ENCODE results near the gene SESTD1.
"Not testable (repeated sequence)": the region's sequence is repeated elsewhere in the genome, so short reads cannot be mapped to it uniquely, and the experiment has no call there.

SESTD1 gene

DNA sequence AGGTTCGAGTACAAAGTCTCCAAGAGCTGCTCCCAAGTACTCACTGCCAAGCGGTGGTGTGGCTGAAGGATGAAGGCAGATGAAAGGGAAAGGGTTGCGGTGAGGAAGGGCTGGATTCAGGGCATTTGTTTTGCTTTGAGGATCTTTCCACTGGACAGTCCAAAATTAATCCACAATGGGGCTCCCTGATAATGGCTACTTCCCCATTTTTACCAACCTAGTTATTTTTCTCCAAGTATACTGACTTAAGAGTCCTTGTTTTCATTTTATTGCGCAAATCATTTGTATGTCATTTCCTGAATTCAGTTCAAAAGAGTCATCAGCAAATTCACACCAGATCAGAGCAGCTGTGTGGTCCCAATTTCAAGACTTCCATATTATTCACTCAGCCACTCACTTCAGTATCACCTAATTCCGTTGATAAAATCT is 464 bp upstream of the SESTD1 start:
- DNase-seq = no peak

- no peak for DNase-seq
Measured at GRCh38 chr2:179263446-179264367, 925 bp downstream of the SESTD1 start.

DNA sequence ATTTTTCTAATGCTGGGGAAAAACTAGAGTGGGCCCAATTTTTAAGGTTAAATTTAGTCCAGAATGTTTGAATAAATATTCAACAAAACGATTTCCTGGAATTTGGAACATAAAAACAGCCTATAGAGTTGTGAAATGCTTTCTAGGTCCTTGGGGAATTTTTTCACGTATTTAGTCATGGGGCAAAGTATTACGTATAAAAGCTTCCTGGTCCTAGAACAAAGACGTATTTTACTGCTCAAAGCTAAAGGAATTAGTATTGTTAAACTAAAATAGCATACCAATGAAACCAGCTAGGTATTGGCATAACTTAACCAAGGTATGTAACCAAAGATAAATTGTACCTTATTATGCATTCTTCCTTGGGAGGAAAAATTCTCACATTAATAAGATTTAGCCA is 1.6 kb downstream of the SESTD1 start:
- no peak for DNase-seq

- no peak for DNase-seq
Measured at GRCh38 chr2:179262077-179262660, 2.5 kb downstream of the SESTD1 start.

DNA sequence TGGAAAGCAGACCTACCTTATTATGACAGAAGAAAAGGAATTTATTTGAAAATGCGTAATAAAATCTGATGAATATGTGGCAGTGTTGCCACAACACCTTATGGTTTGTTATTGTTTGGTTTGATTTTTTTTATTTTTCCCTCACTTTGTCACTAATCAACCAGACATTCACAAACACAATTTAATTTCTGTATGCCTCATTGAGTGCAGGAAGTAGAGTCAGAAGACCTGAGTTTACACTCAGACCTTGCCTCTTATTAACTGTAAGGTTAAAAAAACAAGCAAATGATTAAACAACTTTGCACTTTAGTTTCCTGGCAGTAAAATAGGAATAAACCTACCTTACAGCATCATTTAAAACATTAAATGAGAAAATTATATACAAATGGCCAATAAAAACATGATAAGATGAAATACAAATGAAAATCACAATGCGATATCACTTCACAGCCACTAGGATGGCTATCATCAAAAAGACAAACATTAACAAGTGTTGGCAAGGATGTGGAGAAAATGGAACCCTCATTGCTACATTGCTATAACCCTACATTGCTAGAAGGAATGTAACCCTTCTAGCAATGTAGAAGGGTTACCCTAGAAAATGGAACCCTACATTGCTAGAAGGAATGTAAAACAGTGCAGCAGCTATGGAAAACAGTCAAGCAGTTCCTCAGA is 3.3 kb downstream of the SESTD1 start:
- DNase-seq = no peak

DNA sequence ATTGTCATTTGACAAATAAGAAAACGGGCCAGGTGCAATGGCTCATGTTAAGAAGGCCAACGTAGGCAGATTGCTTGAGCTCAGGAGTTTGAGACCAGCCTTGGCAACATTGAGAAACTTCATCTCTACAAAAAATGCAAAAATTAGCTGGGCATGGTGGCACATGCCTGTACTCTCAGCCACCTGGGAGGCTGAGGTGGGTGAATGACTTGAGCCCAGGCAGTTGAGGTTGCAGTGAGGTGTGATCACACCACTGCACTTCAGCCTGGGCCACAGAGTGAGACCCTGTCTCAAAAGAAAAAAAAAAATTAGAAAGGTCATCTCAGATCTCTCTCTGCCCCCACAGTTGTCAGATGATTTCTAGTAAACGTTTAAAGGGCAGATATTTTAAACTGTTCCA is 4.4 kb downstream of the SESTD1 start:
- no peak for DNase-seq

GRCh38 chr2:179255129-179255528 is 9.5 kb downstream of the SESTD1 start:
- DNase-seq = no peak

DNA sequence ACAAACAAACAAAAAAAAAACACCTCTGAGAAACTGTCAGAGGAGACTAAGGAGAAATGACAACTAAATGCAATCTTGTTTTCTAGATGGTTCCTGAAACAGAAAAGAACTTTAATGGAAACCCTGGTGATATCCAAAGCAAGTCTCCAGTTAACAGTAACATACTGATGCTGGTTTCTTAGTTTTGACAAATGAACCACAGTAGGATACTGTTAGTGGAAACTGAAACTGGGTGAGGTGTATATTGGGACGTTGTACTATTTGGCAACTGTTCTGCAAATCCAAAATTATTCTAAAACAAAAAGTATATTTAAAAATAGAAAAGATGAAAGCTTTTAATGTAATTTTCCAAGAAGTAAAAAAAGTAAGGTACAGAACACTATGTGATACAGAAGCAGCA is 11.4 kb downstream of the SESTD1 start:
- DNase-seq = no peak

GRCh38 chr2:179252423-179252822 is 12.2 kb downstream of the SESTD1 start:
- DNase-seq = no peak

- no peak for DNase-seq
Measured at GRCh38 chr2:179251870-179252269, 12.8 kb downstream of the SESTD1 start.

DNA sequence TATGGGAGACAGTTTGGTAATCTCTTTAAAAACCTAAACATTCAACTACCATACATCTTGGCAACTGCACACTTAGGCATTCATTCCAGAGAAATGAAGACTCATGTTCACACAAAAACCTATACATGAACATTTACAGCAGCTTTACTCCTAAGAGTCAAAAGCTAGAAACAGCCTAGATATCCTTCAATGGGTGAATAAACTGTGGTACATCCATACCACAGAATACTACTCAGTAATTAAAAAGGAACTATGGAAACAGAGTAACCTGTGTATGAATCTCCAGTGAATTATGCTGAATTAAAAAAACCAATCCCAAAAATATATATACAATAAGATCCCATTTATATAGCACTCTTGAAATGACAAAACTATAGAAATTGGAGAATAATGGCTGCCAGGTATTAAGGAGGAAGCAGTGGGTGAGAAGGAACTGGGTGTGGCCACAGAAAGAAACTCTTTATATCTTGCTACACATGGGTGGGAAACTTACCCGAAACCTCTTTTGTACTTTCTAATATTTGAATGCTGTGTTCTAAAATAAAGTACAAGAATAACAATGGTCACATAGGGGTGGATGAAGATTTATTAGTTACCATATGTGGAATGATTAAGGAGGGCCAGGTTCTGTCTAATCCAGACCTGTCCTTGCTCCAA is 13.7 kb downstream of the SESTD1 start:
- DNase-seq = no peak

DNA sequence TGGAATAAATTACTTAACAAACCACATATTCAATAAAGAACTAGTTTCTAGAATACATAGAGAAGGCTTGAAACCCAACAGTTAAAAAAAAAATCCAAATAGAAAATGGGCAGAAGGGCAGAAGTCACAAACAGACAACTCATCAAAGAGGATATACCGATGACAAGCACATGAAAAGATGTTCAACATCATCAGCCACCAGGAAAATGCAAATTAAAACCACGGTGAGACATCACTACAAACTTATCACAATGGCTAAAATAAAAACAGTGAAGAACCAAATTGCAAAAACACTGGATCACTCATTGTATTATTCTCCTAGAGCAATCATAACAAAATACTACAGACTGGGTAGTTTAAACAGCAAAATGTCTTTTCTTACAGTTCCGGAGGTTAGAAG is 14.5 kb downstream of the SESTD1 start:
- DNase-seq = no peak

DNA sequence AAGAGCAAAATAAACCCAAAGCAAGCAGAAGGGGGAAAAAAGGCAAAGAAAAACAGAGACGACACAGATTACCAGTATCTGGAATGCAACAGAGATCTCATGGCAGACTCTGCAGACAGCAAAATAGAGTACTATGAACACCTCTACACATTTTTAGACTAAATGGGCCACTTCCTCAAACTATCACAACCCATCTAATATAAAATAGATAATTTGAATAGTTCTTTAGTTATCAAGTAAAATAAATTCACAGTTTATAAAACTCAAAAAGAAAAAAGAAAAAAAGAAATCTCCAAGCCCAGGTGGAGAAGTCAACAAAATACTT is 16.6 kb downstream of the SESTD1 start:
- no peak for DNase-seq

GRCh38 chr2:179247318-179248023 is 17.2 kb downstream of the SESTD1 start:
- DNase-seq = no peak

DNA sequence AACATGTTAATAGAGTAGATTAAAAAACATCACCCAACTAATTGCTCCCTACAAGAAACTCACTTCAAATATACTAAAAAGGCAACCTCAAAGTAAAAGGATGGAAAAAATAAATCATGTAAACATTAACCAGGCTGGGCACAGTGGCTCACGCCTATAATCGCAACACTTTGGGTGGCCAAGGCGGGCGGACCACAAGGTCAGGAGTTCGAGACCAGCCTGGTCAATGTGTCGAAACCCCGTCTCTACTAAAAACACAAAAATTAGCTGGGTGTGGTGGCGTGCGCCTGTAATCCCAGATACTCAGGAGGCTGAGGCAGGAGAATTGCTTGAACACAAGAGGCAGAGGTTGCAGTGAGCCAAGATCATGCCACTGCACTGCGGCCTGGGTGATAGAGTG is 18.8 kb downstream of the SESTD1 start:
- DNase-seq = not testable (repeated sequence)

DNA sequence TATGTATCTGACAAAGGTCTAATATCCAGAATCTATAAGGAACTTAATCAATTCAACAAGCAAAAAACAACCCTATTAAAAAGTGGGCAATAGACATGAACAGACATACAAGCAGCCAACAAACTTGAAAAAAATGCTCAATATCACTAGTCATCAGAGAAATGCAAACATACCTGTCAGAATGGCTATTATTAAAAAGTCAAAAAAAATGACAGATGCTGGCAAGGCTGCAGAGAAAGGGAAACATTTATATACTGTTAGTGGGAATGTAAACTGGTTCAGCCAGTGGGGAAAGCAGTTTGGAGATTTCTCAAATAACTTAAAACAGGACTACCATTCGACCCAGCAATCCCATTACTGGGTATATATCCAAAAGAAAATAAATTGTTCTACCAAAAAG is 21.6 kb downstream of the SESTD1 start:
- DNase-seq = no peak

DNA sequence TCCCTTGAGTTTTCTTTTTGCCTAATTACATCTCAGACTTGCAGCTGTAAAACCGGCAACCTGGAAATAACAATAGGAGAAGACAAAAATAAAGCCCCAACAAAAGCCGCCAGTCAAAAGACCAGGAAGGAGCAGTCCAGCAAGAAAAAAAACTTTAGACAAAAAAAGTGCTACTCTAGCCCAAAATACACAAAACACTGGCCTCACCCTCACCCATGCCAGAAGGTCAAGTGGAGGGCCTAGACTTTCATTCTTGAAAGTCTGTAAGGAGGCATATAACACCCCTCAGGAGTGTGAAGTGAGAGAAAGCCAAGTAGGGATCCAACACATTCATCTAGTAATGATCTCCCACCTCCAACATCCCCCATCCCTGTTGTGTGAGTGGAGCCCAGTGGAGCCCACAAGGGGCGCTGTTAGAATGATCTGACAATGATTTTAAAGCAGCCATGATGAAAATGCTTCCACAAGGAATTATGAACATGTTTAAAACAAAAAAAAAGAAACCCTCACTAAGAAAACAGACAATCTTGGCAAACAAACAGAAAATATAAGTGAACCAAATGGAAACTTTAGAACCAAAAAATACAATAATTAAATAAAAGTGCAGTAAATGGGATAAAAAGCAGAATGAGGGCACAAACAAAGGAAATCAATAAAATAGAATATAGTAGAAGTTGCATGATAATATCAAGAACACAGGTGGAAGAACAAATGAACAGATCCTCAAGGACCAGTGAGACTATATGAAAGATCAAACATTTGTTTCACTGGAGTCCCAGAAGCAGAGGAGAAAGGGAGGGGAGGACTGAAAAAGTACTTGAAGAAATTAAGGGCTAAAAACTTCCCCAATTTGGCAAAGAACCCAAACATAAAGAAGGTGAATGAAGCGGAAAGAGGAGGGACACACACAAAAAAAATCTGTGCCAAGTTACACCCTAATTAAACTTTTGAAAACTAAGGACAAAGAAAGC is 23.9 kb downstream of the SESTD1 start:
- no peak for DNase-seq

- DNase-seq = no peak
Measured at GRCh38 chr2:179239838-179240237, 24.8 kb downstream of the SESTD1 start.

DNA sequence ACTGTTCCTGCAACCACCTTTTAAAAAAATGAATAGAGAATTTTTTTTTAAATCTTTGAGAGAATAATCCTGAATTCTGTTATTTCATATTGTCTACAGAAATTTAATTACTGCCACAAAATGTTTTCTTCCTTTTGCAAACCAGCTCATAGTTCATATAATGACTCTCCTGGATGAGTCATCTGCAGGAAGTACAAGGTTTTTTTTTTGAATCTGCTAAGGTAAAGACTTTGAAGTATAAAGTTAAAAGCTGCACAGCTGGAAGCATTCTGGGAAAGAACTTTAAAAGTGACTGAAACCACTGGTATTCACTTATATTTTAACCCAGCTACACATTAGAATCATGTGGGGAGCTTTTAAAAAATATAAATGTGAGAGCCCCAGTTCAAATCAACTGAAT is 25.4 kb downstream of the SESTD1 start:
- no peak for DNase-seq

DNA sequence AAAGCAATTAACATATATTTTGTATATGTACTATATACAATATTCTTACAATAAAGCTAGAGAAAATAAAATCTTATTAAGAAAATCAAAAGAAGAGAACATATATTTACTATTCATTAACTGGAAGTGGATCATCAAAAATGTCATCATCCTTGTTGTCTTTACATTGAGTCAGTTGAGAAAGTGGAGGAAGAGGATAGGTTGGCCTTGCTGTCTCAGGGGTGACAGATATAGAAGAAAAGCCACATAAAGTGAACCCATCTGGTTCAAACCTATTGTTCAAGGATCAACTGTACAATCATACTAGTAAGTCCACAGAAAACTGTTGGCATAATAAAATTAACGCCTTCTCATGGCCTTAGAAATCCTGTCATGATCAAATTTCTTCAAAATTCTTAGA is 26.6 kb downstream of the SESTD1 start:
- no peak for DNase-seq

GRCh38 chr2:179237209-179237946 is 27.3 kb downstream of the SESTD1 start:
- no peak for DNase-seq
